HG02970 (cell line): ENCODE measurements around the gene FBXO42.

Experiments used
- ATAC-seq: cut with Tn5 transposase; IDR thresholded peaks from one replicate; pipeline ENCODE4 v1.9.1; 2021; ENCODE audit warnings: mild to moderate bottlenecking, moderate library complexity, moderate number of reproducible peaks; ENCODE audit not compliant: unreplicated experiment, low FRiP score

Gene FBXO42

DNA sequence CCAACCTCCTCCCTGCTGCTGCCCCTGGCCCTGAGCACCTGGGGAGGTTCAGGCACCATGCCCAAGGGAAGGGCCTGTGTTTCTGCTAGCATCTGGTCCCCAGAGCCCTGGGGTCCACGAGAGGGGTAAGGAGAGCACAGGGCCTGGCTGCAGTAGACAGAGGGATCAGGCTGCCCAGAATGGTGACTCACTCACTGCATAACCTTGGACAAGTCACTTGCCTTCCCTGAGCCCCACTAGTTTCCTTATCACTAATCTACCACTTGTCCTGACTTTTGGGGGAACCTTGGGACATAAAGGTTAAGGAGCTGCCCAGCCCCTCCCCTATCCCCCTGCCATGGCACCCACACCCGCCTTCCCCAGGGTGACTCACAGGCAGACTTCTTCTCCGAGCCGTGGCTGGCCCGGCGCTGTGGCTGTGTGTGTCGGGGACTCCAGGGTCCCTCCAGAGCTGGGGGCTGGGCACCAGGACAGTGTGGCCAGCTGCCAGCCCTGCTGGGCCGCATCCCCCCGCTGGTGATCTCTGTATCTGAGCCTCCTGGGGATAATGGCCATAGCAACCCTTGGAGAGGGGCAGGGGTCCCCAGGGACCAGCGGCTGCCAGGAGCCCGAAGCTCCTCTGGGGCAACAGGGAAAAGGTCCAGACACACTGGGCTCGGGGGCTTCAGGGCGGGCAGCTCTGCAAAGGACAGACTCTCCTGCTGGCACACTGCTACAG is 143.9 kb downstream of the FBXO42 start:
- no peak for ATAC-seq

DNA sequence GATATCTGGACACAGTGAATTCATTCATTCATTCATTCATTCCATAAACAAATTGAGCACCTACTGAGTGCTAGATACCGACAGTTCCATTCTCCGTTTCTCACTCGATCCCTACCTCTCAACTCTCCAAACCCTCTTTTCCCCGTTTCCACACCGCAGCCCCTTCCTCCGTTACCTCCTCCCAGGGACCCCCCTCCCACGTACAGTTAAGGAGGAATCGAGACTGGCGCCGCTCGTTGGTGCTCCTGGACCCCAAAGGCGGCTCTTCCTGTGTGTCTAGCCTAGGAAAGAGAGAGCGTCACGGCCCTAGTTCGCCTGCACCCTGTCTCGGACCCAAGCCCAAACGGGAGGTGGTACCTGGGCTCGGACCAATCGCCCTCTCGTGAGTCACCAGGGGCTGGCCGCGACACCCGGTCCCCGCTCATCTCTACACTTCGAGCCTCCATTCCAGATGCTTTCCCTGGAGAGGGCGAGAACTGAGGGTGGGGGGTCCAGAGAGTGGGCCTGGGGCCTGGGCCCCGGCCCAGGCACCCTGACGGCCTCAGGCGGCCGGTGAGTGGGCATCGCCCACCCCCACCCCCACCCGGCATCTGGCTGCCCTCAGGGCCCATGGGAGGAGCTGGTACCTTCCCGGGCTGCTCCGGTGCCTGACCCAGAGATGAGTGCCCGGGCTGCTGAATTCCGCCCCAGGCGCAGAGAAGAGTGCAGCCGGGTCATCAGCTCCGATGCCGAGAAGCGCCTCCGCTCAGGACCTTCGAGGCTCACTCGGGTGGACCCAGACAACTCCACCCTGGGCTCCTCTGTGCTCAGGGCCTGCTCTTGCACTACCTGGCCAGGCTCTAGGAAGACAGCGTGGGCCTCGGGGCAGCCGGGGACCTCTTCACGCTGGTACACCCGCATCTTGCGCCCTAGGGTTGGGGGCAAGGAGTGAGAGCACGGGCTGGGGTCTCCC is 144.7 kb downstream of the FBXO42 start:
- no peak for ATAC-seq

DNA sequence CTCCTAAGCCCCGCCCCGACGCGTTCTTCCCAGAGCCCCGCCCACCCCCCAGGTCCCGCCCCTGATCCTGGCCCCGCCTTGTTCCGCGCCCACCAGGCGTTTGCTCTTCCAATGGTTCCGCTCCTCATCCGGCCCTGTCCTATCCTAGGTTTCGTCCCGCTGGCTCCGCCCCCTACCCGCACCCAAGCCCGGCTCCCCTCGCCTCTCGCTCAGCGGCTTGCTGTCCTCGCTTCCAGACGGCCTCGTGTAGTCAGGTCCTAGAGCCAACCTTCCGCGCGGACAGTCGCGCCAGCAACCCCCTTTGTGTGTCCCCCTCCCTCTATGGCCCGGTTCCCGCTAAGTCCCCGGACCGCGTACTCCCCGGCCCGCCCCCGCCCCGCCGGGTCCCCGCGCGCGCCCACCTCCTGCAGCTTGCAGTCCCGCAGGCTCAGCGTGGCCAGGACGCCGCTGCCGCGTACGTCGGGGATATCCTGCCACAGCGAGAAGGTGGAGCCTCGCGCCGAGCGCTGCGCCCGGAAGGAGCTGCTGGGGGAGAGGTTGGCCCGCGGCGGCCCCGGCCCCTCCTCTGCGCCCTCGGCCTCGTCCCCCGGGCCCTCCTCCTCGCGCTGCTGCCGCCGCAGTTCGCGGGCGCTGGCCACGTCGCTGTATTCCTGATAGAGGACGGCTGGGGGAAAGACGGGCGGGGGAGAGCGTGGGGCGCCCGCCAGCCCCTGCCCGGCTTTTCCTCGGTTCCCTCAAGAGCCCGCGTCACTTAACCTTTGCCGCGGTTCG is 145.5 kb downstream of the FBXO42 start:
- peak; percentile 68 for ATAC-seq

DNA sequence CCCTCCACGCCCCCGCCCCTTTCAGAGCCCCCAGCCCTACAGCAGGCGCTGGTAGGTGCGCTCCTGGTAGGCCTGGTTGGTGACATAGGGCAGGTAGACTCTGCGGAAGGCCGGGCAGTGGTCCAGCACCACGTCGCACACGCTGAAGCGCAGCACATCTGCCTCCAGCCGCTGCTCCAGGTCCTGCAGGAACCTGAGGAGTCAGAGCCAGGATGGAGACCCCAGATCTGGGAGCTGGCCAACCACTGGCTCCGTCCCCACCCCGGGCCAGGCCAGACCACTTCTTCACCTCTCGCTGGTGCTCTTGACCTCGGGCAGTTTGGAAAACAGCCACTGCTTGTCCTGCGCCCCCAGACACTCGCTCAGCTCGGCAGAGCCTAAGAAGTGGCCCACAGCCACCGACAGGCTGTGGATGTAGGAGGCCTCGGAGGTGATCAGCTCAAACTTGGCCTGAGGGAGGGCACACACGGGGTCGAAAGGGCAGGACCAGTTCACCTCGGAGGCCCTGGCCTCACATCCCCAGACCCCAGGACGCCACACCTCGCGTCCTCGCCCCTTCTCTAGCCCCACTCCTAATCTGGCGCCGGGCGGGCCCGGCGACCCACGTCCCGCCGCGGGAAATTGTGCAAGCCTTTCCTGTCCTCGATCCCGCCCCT is 146.3 kb downstream of the FBXO42 start:
- no peak for ATAC-seq

DNA sequence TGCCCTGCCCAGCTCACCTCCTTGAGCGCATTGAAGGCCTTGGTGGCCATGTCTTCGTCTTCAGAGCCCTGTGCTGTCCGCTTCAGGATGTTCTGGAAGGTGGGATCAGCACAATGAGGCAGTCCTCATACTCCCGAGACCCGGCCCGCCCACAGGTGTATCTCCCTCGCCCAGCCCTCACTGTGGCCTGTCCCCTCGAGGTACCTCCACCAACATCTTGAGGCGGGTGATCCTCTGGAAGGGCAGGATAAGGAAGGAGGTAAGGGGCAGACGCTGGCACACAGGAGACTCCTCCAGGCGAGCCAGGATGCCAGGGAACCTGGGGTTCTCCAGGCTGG is 147.0 kb downstream of the FBXO42 start:
- no peak for ATAC-seq

DNA sequence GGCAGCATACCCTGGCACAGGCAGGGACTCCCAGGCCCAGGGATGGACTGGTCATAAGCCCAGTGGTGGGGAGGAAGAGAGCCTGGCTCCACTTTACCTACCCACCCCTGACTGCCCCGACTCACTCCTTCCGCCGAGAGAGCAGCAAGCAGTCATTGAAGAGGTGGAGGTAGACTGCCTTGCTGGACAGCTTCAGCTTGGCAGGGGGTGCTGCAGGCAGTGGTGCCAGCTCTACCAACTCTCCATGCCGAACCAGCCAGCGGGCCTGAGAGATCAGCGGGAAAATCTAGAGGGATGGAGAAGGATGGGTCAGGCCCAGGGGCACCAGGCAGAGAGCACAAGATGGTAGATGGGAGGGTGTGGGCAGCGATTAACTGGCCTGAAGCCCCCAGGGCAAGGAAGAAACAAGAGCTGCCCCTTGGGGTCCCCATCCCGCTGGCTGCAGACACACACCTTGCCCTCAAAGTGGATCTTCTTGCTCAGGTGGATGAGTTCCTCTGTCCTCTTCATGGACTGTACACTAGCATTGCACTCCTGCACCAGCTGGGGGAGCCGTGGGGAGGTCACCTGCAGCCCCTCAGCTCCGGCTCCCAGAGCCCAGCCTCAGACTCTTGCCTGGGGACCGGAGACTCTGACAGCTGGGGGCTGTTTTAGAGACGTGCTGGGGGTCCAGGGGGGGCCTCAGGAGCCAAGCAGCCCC is 147.5 kb downstream of the FBXO42 start:
- no peak for ATAC-seq

DNA sequence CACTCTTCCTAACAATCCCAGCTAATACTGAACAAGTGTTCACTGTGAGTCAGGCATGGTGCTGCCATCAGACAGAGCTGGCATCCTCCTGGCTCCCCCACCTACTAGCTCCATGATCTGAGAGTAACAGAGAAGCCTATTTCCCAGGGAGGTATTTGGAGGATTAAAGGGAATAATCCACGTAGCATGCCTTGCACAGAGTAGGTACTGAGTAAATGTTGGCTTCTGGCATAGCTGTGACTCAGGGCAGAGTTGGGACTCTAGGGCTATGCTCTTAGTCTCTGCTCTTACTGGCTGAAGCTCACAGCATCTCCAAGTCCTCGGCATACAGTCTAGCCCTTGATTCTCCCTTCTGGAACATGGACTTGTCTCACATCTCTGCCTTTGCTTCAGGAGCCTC is 148.1 kb downstream of the FBXO42 start:
- no peak for ATAC-seq

DNA sequence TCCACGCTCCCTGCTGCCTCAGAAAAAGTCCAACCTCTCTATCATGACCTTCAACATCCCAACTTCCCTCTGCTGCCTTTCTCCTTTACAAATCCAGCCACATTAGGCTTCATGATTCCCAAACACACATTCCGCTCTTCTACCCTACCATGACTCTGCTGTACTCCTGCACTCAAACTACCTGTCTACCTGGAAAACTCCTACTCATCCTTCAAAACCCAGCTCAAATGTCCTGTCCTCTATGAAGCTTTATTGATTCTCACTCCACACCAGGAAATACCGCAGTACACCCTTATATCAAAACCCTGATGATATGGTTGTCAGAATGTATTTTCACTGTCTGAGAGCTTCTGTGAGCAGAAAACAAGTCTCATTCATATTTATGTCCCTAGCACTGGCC is 148.7 kb downstream of the FBXO42 start:
- no peak for ATAC-seq

DNA sequence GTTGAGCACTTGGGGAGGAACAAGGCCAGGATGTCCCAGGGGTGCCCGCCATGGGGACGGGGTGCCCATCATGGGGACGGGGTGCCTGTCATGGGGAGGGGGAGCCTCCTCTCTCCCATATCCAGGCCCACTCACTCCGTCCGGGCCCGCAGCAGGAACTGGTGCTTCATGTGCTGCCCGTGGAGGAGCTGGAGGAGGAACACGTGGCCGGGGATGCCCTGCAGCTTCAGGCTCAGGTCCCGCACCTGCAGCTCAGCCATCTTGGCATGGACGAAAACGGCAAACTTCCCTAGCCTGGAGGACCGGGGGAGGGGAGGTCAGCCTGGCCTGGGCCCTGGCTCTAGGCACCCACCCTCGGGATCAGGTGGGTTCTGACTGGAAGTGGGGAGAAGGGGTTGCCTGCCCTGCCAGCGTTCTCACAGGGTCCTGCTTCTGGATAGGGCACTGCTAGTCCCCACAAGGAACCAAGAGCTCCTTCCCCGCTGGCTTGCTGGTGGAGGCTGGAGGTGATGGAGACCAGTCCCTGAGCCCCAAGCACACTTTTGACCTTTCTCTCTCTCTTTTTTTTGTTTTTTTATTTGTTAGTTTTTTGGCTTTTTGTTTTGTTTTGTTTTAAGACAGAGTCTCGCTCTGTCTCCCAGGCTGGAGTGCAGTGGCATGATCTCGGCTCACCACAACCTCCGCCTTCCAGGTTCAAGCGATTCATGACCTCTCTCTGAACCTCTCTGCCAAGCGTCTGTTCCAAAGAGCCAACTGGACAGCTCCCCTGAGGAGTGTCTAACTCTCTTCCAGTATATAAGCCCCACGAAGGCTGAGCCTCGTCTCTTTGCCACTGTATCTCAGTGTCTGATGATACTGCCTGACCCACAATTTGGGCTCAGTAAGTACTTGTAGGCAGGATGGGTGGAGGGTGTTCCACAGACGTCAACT is 149.7 kb downstream of the FBXO42 start:
- no peak for ATAC-seq

DNA sequence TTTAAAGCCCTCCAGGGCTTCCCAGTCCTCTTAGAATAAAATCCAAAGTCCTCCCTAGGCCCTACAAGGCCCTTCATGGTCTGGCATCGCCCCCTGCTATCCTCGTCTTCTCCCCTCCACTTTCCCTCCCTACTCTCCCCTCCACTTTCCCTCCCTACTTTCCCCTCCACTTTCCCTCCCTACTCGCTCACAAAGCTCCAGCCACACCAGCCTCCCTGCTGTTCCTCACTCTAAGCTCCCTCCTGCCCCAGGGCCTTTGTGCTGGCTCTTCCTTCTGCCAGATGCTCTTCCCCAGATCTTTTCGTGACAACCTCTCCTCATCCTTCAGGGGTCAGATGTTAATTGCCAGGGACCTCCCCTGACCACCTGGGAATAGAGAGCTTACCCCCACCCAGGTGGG is 152.6 kb downstream of the FBXO42 start:
- ATAC-seq: no peak

DNA sequence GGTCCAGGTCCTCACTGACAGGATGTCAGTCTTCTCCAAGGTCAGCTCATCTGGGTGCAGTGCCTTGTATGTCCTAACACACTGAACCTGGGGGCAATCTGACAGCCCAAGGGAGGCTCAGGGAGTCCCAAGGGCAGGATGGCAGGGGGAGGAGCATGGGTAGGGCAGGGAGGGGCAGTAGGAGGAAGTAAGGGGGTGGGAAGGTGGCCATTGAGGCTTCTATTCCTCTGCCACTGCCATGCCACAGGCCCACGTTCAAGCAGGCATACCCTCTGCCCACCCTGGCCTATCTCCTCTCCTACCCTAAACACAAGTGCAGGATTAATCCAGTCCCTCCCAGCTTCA is 153.2 kb downstream of the FBXO42 start:
- no peak for ATAC-seq

DNA sequence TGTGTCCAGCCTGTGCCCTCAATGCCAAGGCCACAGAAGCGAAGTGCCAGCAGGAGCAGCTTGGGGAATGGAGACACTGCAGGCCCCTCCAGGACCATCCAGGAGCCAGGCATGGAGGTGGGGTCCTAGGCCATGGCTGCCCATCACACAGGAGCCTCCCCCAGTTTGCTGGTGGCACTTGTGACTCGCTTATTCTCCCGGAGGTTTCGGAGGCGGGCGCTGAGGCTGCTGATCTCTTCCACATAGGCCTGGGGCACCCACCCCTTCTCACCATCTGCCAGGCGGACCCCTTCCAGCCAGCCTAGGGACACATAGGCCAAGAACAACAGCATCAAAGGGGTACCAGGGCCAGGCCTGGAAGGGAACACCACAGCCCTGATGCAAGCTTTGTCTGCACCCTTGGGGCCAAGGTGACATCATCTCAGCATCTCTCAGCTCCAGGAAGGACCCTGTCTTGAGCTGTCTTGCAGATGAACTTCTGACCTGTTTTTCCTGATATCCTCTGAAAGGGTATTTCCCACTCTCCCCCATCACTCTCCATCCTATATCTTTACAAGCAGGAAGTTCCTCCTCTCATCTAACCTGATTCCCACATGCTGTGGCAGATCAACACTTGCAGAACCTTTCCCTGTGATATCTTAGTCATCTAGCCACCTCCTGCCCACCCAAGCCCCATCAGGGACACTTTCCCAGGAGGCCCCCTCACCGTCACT is 153.7 kb downstream of the FBXO42 start:
- no peak for ATAC-seq

DNA sequence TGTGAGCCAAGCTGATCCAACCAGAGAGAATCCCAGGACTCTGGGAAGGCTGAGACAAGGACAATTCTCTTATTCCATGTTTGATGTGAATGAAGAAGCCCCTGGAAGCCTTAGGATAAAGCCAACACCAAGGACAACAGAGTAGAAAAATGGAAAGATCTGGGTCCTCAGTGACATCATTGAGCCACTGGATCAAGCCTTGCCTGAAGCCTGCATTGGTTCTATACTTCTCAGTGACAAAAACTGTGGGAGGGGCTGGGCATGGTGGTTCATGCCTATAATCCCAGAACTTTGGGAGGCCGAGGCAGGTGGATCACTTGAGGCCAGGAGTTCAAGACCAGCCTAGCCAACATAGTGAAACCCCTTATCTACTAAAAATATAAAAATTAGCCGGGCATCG is 155.4 kb downstream of the FBXO42 start:
- no peak for ATAC-seq
